H1 (cell line): ENCODE data around the gene PRKN. TPM values are rescaled to one million over a fixed set of nuclear protein-coding genes. Genes with fewer than 3 reads are reported as not detected.

Experiments used
- CTCF ChIA-PET: fragments of 300-600 bp; sonication (Branson Sonifier 250); formaldehyde crosslinking; loops from one replicate; lab custom pipeline; 2021; ENCODE audit not compliant: partially characterized antibody; lab: Charles Lee
- POLR2A ChIA-PET: fragments of 300-600 bp; sonication (Branson Sonifier 250); formaldehyde crosslinking; loops from one replicate; lab custom pipeline; 2021; ENCODE audit warnings: inconsistent platforms; ENCODE audit not compliant: partially characterized antibody; lab: Charles Lee
- DNase-seq, 2 experiments: peaks; one replicate each; pipeline versions ENCODE4 v3.0.0 to v3.0.0-alpha.2; 2010 to 2022; ENCODE audit warnings: low spot score in 2 of 2, low read depth in 1 of 2, mixed read lengths in 1 of 2
- FAIRE-seq: peaks from 2 replicates; lab custom pipeline; 2011; peaks lifted over from hg19 to GRCh38; lab: Jason Lieb, UNC
- H2AFZ ChIP-seq: 2 replicates; pipeline ENCODE4 v1.8.1; 2012; ENCODE audit warnings: low read length, inconsistent platforms
- H2AK5ac ChIP-seq: 2 replicates; pipeline ENCODE4 v1.6.1; 2013; ENCODE audit warnings: low read depth, low read length
- H2BK120ac ChIP-seq: replicated peaks from 2 replicates; pipeline ENCODE3; 2013; ENCODE audit warnings: low read depth, low read length, inconsistent platforms
- H2BK12ac ChIP-seq: 2 replicates; pipeline ENCODE4 v1.6.1; 2013; ENCODE audit warnings: low read depth, low read length
- H2BK15ac ChIP-seq: 2 replicates; pipeline ENCODE4 v1.6.1; 2013; ENCODE audit warnings: low read length
- H2BK20ac ChIP-seq: 2 replicates; pipeline ENCODE4 v1.6.1; 2013; ENCODE audit warnings: low read length
- H2BK5ac ChIP-seq: 2 replicates; pipeline ENCODE4 v1.6.1; 2013; ENCODE audit warnings: low read depth, low read length
- H3K14ac ChIP-seq: 2 replicates; pipeline ENCODE4 v1.6.1; 2013; ENCODE audit warnings: inconsistent platforms; ENCODE audit not compliant: insufficient read length
- H3K18ac ChIP-seq: 2 replicates; pipeline ENCODE4 v1.6.1; 2013; ENCODE audit warnings: low read length; ENCODE audit errors: extremely low read depth
- H3K23ac ChIP-seq: 2 replicates; pipeline ENCODE4 v1.6.1; 2013; ENCODE audit warnings: inconsistent platforms; ENCODE audit not compliant: insufficient read length
- H3K23me2 ChIP-seq: 2 replicates; pipeline ENCODE4 v1.6.1; 2013; ENCODE audit warnings: low read depth, low read length
- H3K27ac ChIP-seq: 2 replicates; pipeline ENCODE4 v1.6.1; 2011; ENCODE audit warnings: low read depth, low read length, inconsistent platforms
- H3K27me3 ChIP-seq, 4 experiments: replicated peaks in 1 of 4; 1 replicate in 1 of 4; 2 replicates in 3 of 4; pipeline versions ENCODE4 v1.6.1 to v1.8.1; 2011 to 2013; ENCODE audit warnings: low read length in 3 of 4, mild to moderate bottlenecking in 3 of 4, inconsistent platforms in 2 of 4, mixed read lengths in 2 of 4, moderate library complexity in 1 of 4; ENCODE audit not compliant: control insufficient read depth in 3 of 4, insufficient read depth in 3 of 4; ENCODE audit errors: extremely low read depth in 1 of 4
- H3K36me3 ChIP-seq, 4 experiments: 2 replicates each; pipeline versions ENCODE4 v1.6.1 to v1.8.1; 2011 to 2013; ENCODE audit warnings: mild to moderate bottlenecking in 4 of 4, low read length in 3 of 4, moderate library complexity in 2 of 4, control low read depth in 1 of 4, inconsistent platforms in 1 of 4; ENCODE audit not compliant: insufficient read depth in 4 of 4, control insufficient read depth in 2 of 4
- H3K4ac ChIP-seq: replicated peaks from 2 replicates; pipeline ENCODE3; 2013; ENCODE audit warnings: low read length, low read depth, mixed read lengths, inconsistent platforms; ENCODE audit not compliant: insufficient read length
- H3K4me1 ChIP-seq, 4 experiments: replicated peaks in 1 of 4; 1 replicate in 1 of 4; 2 replicates in 3 of 4; pipeline versions ENCODE4 v1.6.1 to v1.8.1; 2011 to 2013; ENCODE audit warnings: low read length in 3 of 4, inconsistent platforms in 2 of 4, mixed read lengths in 1 of 4; ENCODE audit not compliant: insufficient read depth in 4 of 4, control insufficient read depth in 3 of 4
- H3K4me2 ChIP-seq, 2 experiments: 2 replicates each; pipeline versions ENCODE4 v1.6.1 to v1.8.1; 2011 to 2013; ENCODE audit warnings: low read depth in 2 of 2, low read length in 2 of 2, control low read depth in 1 of 2, inconsistent platforms in 1 of 2, mild to moderate bottlenecking in 1 of 2; ENCODE audit not compliant: insufficient read depth in 1 of 2
- H3K4me3 ChIP-seq, 4 experiments: fragments of 200-600, 300-600 bp in 1 of 4; sonication (generic), shearing (Covaris generic), sonication (Bioruptor Twin) in 1 of 4; 2 replicates each; pipeline versions ENCODE4 v1.5.1 to v1.8.1; 2011 to 2016; ENCODE audit warnings: low read length in 4 of 4, low read depth in 3 of 4, control low read depth in 2 of 4, inconsistent platforms in 2 of 4, mild to moderate bottlenecking in 2 of 4, mixed read lengths in 1 of 4, moderate library complexity in 1 of 4; ENCODE audit not compliant: insufficient read depth in 2 of 4; ENCODE audit errors: extremely low read depth in 1 of 4
- H3K56ac ChIP-seq: replicated peaks from 2 replicates; pipeline ENCODE3; 2013; ENCODE audit warnings: low read depth, mild to moderate bottlenecking, mixed read lengths, low read length, inconsistent platforms; ENCODE audit not compliant: insufficient read length
- H3K79me1 ChIP-seq: 2 replicates; pipeline ENCODE4 v1.6.1; 2013; ENCODE audit warnings: low read depth, low read length, control low read depth
- H3K79me2 ChIP-seq, 2 experiments: 2 replicates each; pipeline versions ENCODE4 v1.6.1 to v1.8.1; 2012 to 2013; ENCODE audit warnings: low read length in 2 of 2, mild to moderate bottlenecking in 2 of 2, inconsistent platforms in 1 of 2; ENCODE audit not compliant: insufficient read depth in 2 of 2, control insufficient read depth in 1 of 2
- H3K9ac ChIP-seq, 4 experiments: replicated peaks in 1 of 4; 1 replicate in 1 of 4; 2 replicates in 3 of 4; pipeline versions ENCODE4 v1.6.1 to v1.8.1; 2011 to 2013; ENCODE audit warnings: low read depth in 3 of 4, low read length in 3 of 4, control low read depth in 2 of 4, mild to moderate bottlenecking in 2 of 4, moderate library complexity in 2 of 4, inconsistent platforms in 1 of 4; ENCODE audit errors: extremely low read depth in 1 of 4
- H3K9me3 ChIP-seq, 2 experiments: 2 replicates each; pipeline versions ENCODE4 v1.6.1 to v1.8.1; 2012 to 2013; ENCODE audit warnings: mild to moderate bottlenecking in 2 of 2, moderate library complexity in 2 of 2, control low read depth in 1 of 2, inconsistent platforms in 1 of 2, low read depth in 1 of 2, low read length in 1 of 2, mixed read lengths in 1 of 2; ENCODE audit not compliant: insufficient read depth in 2 of 2
- H4K20me1 ChIP-seq, 2 experiments: replicated peaks in 1 of 2; 2 replicates each; pipeline versions ENCODE3 to v1.8.1; 2011 to 2013; ENCODE audit warnings: inconsistent platforms in 2 of 2, low read length in 2 of 2, mild to moderate bottlenecking in 1 of 2; ENCODE audit not compliant: insufficient read depth in 2 of 2, control insufficient read depth in 1 of 2
- H4K5ac ChIP-seq: 2 replicates; pipeline ENCODE4 v1.6.1; 2013; ENCODE audit warnings: low read length, low read depth, mixed read lengths, inconsistent platforms; ENCODE audit not compliant: insufficient read length
- H4K8ac ChIP-seq: 2 replicates; pipeline ENCODE4 v1.8.0; 2013; ENCODE audit warnings: mild to moderate bottlenecking, moderate library complexity, low read length, inconsistent platforms; ENCODE audit not compliant: insufficient read depth; ENCODE audit errors: extremely low read depth
- H4K91ac ChIP-seq: replicated peaks from 2 replicates; pipeline ENCODE3; 2013; ENCODE audit warnings: low read length, mixed read lengths, inconsistent platforms; ENCODE audit not compliant: insufficient read length
- ASH2L ChIP-seq: fragments of 200-600, 300-600 bp; sonication (generic); IDR thresholded peaks from one replicate; pipeline ENCODE4 v1.7.1; 2017; ENCODE audit warnings: low read length
- CHD2 ChIP-seq: IDR thresholded peaks from 2 replicates; pipeline ENCODE4 v1.6.1; 2012; ENCODE audit warnings: low read length, improper control_type of control experiment
- POLR2A ChIP-seq, 2 experiments: IDR thresholded peaks; 1 replicate in 1 of 2; 2 replicates in 1 of 2; pipeline ENCODE4 v1.6.1; 2011; ENCODE audit warnings: low read depth in 2 of 2, low read length in 2 of 2, mild to moderate bottlenecking in 2 of 2; ENCODE audit errors: control extremely low read depth in 1 of 2
- POLR2AphosphoS5 ChIP-seq: IDR thresholded peaks from 2 replicates; pipeline ENCODE4 v1.6.1; 2011; ENCODE audit warnings: low read depth, low read length
- POU5F1 ChIP-seq: IDR thresholded peaks from 2 replicates; pipeline ENCODE4 v1.6.1; 2011; ENCODE audit warnings: low read depth, mild to moderate bottlenecking, low read length, moderate library complexity
- RNF2 ChIP-seq: fragments of 200-900, 300-1000 bp; sonication (generic); IDR thresholded peaks from 2 replicates; pipeline ENCODE4 v1.7.1; 2016; ENCODE audit warnings: borderline replicate concordance, low read depth, mild to moderate bottlenecking, antibody characterized with exemption, low read length; ENCODE audit not compliant: poor library complexity, severe bottlenecking; ENCODE audit errors: missing control alignments
- SIN3A ChIP-seq, 2 experiments: IDR thresholded peaks in 1 of 2; conservative IDR thresholded peaks in 1 of 2; 2 replicates each; pipeline ENCODE4 v1.6.1; 2011 to 2012; ENCODE audit warnings: low read length in 2 of 2, improper control_type of control experiment in 1 of 2, low read depth in 1 of 2, mild to moderate bottlenecking in 1 of 2
- SRF ChIP-seq: IDR thresholded peaks from 2 replicates; pipeline ENCODE4 v1.6.1; 2011; ENCODE audit warnings: mild to moderate bottlenecking, low read depth, low read length, moderate library complexity
- WGBS, 2 experiments: shearing (Covaris generic) in 1 of 2; methylation state at CpG; one replicate each; pipeline versions ENCODE4 v1.1.6 to v1.1.7; 2013 to 2015; ENCODE audit warnings: low lambda C conversion rate in 2 of 2, mixed read lengths in 2 of 2, inconsistent platforms in 1 of 2, low coverage in 1 of 2, missing lambda C conversion rate in 1 of 2; ENCODE audit not compliant: insufficient replicate concordance in 2 of 2, insufficient coverage in 1 of 2, insufficient read length in 1 of 2; ENCODE audit errors: extremely low coverage in 1 of 2, missing lambda C conversion rate in 1 of 2; 5-methylcytosine and 5-hydroxymethylcytosine counted together
- polyA plus RNA-seq, 7 experiments: library from polyadenylated mRNA; depleted of rRNA in 3 of 7; stranded (reverse) in 5 of 7; unstranded in 2 of 7; fragments of >200 nt in 5 of 7; fragments of 200-250 nt in 2 of 7; gene quantifications; 1 replicate in 5 of 7; 2 replicates in 1 of 7; 4 replicates in 1 of 7; pipeline versions ENCODE4 v1.2.1 to v1.2.3, GENCODE V29; 2011 to 2013; ENCODE audit warnings: missing spikeins in 2 of 7, mixed read lengths in 2 of 7
- total RNA-seq: library from RNA; stranded (reverse); fragmentation: NEBNext Ultra II Directional; extraction: Animal tissue kit (Norgen Biotek cat#: 25700); gene quantifications from 2 replicates; pipeline ENCODE4 v1.2.1, GENCODE V29; 2021
- TF ChIP-seq, protein P1 (sequence below): IDR thresholded peaks from 2 replicates; pipeline ENCODE4 v1.6.1; 2012; ENCODE audit warnings: low read length, inconsistent platforms
- TF ChIP-seq, protein P2 (sequence below): IDR thresholded peaks from 2 replicates; pipeline ENCODE4 v1.6.1; 2011; ENCODE audit warnings: low read length, improper control_type of control experiment

The PRKN gene
- total and polyA plus RNA-seq, 2 of the 8 experiments (the other 6 are each of a cell fraction or from before 2014, with no cell fraction given), result 0.13 to 0.29 TPM

GRCh38 chr6:162546905-162547304 is 180.7 kb downstream of the PRKN start:
- Histone ChIP-seq H4K5ac (no peak overlapping the region), H3K9me3 (no peaks in the 10 kb centered on the region), H3K9ac (no peak overlapping the region), H2BK120ac (no peak overlapping the region), H4K8ac (no peak overlapping the region), H4K91ac (no peak overlapping the region), H3K4me3 (no peak overlapping the region), H2BK15ac (no peak overlapping the region), H3K23me2 (no peaks in the 10 kb centered on the region), H3K4ac (no peak overlapping the region), H2AFZ (no peak overlapping the region), H3K79me2 (no peaks in the 10 kb centered on the region), H2AK5ac (no peak overlapping the region), H3K23ac (no peak overlapping the region), H3K79me1 (no peaks in the 10 kb centered on the region), H3K36me3 (no peaks in the 10 kb centered on the region), H2BK12ac (no peak overlapping the region), H3K4me2 (no peak overlapping the region), H4K20me1 (no peaks in the 10 kb centered on the region), H3K18ac (no peak overlapping the region), H2BK5ac (no peak overlapping the region), H3K27me3 (no peaks in the 10 kb centered on the region), H3K4me1 (peaks cover 0 to 4% (median 3%) of the 10 kb centered on the region in 4 experiments; a peak in 3 of 7 replicates), H3K27ac (no peak overlapping the region), H2BK20ac (no peak overlapping the region), H3K14ac (no peak overlapping the region), H3K56ac (no peak overlapping the region)
- TF ChIP-seq POLR2A (IDR thresholded peaks at IDR 0.05; ENCODE audit: control extremely low read depth in 1 of 2, low read depth in 2 of 2, low read length in 2 of 2), result no peak
- no peak for TF ChIP-seq CHD2
- no peak for TF ChIP-seq SIN3A (conservative IDR thresholded peaks at IDR 0.05 in 1 of 2, IDR thresholded peaks at IDR 0.05 in 1 of 2; ENCODE audit: low read depth in 1 of 2, low read length in 2 of 2)
- no peak for TF ChIP-seq RNF2
- TF ChIP-seq SRF, result no peak
- TF ChIP-seq POU5F1, result no peak
- TF ChIP-seq POLR2AphosphoS5, result no peak
- TF ChIP-seq ASH2L, result no peak
- TF ChIP-seq, protein P1, sequence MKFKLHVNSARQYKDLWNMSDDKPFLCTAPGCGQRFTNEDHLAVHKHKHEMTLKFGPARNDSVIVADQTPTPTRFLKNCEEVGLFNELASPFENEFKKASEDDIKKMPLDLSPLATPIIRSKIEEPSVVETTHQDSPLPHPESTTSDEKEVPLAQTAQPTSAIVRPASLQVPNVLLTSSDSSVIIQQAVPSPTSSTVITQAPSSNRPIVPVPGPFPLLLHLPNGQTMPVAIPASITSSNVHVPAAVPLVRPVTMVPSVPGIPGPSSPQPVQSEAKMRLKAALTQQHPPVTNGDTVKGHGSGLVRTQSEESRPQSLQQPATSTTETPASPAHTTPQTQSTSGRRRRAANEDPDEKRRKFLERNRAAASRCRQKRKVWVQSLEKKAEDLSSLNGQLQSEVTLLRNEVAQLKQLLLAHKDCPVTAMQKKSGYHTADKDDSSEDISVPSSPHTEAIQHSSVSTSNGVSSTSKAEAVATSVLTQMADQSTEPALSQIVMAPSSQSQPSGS, result no peak
- TF ChIP-seq, protein P2, sequence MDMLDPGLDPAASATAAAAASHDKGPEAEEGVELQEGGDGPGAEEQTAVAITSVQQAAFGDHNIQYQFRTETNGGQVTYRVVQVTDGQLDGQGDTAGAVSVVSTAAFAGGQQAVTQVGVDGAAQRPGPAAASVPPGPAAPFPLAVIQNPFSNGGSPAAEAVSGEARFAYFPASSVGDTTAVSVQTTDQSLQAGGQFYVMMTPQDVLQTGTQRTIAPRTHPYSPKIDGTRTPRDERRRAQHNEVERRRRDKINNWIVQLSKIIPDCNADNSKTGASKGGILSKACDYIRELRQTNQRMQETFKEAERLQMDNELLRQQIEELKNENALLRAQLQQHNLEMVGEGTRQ, result no peak
- 95 to 100% methylated on average over 2 to 4 of the region's 4 CpGs for WGBS, 2 experiments
- DNase-seq, result no peak
- ChIA-PET CTCF (no interaction called here), POLR2A (no interaction called here)
- no peak for FAIRE-seq
